NCI-H187 treated with DMSO at 0.1 percent for 48 hours (cell line): ENCODE results near the gene ZDHHC18.
"Not testable (repeated sequence)": the region's sequence is repeated elsewhere in the genome, so short reads cannot be mapped to it uniquely, and the experiment has no call there.

Experiments used
- DNase-seq: peaks from one replicate; lab custom pipeline; 2025; lab: John Stamatoyannopoulos, UW

The ZDHHC18 gene

GRCh38 chr1:26791148-26791547 lies 35.3 kb upstream of the ZDHHC18 start:
- no peak for DNase-seq

DNA sequence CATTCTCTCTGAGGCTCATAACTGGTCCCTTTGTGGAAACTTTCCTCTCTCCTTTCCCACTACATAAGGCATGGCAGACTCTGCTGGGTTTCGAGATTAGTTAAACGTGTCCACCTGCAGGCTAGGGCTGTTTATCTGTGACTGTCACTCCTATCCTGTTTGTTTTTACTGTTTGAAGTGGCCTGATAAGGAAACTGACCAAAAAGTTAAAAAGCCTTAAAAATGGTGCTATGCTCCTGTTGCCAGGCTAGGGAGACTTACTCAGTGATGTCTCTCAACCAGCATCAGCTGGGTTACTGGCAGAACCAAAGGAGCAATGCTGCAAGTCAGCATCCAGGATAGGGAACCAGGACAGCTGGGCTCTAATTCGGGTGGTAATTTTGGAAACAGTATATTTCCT lies 34.9 kb upstream of the ZDHHC18 start:
- DNase-seq, result no peak

- no peak for DNase-seq
Observed at GRCh38 chr1:26792924-26793323, 33.6 kb upstream of the ZDHHC18 start.

DNA sequence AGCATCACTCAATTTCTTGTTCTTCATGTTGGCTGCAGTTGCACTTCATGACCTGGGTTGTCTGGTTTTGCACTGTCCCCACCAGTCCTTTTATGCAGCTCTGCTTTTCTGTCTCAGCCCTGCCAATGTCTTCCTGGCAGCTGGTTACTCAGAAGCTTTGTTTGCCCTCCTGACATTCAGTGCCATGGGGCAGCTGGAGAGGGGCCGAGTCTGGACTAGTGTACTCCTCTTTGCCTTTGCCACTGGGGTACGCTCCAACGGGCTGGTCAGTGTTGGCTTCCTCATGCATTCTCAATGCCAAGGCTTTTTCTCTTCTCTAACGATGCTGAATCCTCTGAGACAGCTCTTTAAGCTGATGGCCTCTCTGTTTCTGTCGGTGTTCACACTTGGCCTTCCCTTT lies 32.1 kb upstream of the ZDHHC18 start:
- no peak for DNase-seq

GRCh38 chr1:26797627-26798026 lies 28.9 kb upstream of the ZDHHC18 start:
- DNase-seq, result no peak

GRCh38 chr1:26799479-26800142 lies 26.9 kb upstream of the ZDHHC18 start:
- no peak for DNase-seq

- DNase-seq, result not testable (repeated sequence)
Observed at GRCh38 chr1:26803932-26804331, 22.6 kb upstream of the ZDHHC18 start.

GRCh38 chr1:26810105-26810504 lies 16.4 kb upstream of the ZDHHC18 start:
- not testable (repeated sequence) for DNase-seq

DNA sequence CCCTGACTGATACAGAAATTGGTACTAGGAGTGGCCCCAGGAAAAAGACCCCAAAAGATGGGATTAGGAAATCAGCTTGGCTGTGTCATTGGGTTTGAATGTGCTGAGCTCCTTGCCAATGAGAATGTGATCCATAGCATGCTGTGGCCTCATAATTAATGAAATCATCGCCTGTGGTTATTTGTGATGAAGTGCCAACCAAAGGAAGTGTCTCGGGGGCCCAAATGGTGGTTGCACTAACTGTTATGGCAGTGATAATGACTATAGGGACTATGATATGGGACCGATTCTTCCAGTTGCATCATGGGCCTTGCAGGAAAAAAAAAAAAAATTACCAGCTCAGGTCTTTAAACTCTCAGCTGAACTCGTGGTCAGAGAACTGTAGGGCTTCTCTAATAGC lies 15.4 kb upstream of the ZDHHC18 start:
- no peak for DNase-seq

- no peak for DNase-seq
Observed at GRCh38 chr1:26811708-26812107, 14.8 kb upstream of the ZDHHC18 start.

DNA sequence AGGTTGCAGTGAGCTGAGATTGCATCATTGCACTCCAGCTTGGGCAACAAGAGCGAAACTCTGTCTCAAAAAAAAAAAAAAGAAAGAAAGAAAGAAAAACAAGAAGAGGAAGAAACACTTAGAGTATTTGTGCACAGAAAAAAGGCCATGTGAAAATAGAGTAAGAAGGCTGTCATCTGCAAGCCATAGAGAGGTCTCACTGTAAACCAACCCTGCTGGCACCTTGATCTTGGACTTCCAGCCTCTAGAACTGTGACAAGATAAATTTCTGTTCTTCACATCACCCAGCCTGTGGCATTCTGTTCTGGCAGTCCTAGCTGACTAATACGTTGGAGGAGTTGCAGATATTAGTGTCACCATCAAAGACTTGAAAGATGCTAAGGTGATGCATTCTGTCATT lies 12.1 kb upstream of the ZDHHC18 start:
- no peak for DNase-seq

DNA sequence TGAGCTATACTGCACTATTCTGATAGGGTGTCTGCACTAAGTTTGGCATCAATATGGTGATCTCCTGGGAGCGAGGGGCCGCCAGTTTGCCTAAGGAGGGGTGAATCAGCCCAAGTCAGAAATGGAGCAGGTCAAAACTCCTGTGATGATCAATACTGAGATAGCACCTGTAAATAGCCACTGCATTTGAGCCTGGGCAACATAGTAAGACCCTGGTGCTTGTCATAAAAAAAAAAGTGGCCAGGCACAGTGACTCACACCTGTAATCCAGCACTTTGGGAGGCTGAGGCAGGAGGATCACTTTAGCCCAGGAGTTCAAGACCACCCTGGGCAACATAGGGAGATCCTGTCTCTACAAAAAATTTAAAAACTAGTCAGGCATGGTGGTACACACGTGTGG lies 11.6 kb upstream of the ZDHHC18 start:
- no peak for DNase-seq

DNA sequence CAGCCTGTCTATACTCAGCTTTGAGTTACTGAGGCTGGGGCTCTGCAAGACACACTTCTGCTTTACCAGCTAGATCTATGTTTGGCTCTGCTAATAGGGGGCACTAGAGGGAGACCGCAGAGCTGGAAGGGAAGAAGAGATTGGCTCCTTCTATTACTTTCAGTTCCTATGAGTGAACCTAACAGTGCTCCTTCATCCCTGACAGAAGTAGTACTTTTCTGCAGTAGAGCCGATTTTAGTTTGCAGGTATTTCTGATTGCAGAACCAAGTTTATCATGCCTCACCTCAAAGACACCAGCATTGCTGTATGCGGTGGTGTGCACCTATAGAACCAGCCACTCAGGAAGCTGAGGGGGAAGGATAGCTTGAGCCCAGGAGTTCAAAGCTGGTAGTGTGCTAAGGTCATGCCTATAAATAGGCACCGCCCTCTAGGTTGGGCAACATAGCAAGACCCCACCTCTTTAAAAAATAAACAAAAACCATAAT lies 5.7 kb upstream of the ZDHHC18 start:
- no peak for DNase-seq

DNA sequence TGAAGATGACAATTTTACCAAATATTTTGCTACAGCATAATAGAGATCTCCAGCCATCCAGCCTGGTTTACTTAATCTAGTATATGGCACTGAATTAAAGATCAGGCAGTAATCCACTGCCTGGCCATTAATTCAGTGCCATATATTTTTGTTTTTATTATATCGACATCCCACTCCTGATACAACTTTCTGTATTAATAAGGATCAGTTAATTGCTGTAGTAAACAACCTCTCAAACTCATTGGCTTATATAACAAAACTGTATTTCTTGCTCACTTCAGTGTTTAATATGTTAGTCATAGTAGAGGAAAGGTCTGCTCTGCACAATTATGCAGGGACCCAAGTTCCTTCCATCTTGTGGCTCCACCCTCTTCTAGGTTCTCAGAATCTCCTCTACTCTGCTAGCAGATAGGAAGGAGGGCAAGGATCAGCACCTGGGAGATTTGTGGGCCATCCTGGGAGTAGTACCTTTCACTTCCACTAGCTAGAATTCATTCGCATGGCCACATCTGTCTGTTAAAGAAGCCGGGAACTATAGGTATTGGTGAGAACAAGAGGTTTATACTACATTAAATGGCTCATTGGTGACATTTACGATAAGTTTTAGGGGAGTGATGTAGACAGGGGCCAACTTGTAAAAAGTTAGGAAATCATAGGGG lies 3.6 kb upstream of the ZDHHC18 start:
- no peak for DNase-seq

GRCh38 chr1:26824731-26825130 lies 1.8 kb upstream of the ZDHHC18 start:
- no peak for DNase-seq

DNA sequence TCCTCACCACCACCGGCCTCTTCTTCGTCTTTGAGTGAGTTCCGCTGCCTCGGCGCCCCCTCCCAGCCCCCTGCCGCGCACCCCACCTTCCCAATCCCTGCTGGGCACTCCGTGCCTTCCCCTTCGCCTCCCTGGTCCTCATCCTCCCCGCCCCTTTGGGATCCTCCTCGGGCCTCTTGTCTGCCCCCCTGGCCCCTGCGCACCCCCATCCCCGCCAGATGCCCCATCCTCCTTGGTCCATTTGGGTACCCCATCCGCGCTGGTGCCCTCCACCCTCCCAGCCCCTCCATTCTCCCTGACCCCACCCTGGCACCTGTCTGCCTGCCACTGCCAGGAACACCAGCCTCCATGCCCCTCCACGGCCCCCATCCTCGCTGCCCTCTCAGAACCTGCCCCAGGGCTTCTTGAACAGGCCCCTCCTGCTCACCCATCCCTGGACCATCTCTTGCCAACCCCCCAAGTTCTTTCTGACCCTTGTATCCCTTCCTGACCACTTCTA lies 667 bp downstream of the ZDHHC18 start:
- no peak for DNase-seq

GRCh38 chr1:26827663-26828062 lies 1.2 kb downstream of the ZDHHC18 start:
- DNase-seq, result no peak

GRCh38 chr1:26828411-26828991 lies 2.0 kb downstream of the ZDHHC18 start:
- DNase-seq, result no peak

DNA sequence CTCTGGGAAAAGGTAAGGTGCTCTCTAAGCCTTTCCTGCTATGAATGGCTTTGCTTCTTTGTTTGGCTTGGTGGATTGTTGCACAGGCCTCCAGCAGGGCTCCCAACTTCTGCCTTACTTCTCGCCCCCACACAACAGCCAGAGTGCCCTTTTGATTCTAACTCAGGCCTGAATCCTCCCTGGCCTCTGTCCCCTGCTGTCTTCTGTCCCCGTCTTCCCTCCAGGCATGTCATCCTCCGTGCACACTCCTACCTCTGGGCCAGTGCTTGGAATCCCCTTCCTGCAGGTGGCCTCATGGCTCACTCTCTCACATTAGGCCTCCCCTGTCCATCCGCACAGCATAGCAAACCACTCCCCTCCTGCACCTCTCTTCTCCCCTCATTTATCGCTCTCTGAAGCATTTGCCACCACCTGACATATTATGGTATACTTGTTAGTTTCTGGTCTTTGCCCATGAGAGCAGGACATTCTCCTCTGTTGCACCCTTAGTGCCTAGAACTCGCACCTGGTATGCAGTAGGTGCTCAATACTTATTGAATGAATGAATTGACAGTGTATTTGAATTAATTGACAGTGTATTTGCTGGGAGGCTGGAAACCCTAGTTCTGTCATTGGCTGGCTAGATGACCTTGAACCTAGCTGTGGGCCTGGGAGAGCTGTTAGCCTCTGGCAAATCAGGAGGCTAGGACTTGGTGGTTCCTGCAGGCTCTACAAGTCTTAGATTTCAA lies 2.9 kb downstream of the ZDHHC18 start:
- DNase-seq, result no peak

GRCh38 chr1:26831059-26831458 lies 4.6 kb downstream of the ZDHHC18 start:
- DNase-seq, result no peak

DNA sequence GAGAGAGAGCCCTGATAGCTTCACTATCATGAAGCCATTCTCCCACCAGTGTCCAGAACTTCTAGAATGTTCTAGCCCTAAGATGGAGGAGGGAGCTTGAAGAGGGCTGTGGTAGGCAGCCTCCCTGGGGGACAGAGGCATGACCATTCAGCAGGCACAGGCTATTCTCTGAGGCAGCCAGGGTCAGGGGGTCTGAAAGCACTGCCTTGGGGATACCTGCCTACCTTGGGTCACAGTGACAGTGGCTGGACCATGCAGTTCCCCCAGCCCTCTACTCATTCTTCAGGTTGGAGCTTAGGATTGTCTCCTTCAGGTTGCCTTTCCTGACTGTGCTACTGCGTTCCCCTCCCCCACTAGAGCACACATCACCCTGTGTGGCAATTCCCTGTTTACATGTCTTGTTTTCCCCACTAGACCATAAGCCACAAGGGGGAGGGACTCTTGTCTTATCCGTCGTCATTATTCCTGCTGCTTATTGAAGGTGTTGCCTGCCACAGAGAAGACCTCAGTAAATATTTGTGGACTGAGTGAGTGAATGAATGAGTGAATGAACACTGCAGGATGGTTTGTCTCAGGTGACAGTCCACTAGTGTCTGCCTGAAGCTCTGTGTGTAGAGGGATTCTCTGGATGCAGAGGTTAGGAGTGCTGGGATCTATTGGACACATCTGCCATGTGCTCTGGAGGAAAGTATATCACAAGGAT lies 5.2 kb downstream of the ZDHHC18 start:
- DNase-seq, result no peak
